ENCODE data around the gene IL17REL. TPM values are rescaled to one million over a fixed set of nuclear protein-coding genes. Genes with fewer than 3 reads are reported as not detected.

Gene IL17REL
- total RNA-seq, 1 donor from 2014 or later, result 0.10 TPM

DNA sequence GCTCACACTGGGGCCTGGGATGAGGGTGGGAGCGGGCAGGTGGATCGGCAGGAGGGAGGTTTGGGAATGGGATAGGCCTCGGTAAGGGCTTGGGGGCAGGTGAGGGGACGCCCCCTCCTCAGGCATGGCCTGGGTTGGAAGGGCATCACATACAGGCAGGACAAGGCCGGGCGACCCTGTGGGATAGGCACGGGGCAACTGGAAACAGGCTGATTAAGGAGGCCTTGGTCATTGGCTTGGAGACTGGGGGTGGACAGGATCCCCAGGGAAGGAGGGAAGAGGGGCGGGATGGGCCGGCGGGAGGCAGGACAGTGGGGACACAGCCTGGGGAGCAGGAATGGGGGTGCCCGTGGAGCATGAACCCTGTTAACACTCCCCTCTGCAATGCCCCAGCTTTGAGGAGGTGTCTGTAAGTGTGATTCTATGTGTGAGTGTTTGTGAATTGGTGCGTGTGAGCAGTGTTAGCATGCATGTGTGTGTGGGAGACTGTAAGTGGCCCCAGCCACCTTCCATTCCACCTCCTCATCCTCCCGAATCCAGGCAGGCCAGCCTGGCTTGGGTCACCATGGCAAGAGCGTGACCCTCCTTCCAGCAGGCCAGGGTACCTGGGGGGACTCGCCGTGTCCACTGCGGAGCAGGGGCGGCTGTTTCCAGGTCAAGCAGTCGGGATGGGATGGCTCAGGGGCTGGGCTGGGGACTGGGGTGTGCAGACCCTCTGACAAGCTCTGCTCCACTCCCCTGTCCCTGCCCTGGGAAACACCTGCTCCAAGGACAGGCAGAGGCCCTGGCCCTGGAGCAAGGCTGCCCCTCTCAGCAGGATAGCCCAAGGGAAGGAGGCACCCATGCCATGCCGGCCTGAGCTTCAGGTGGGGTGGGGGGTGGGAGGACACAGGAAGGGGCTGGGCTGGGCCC, 55.4 kb downstream of the IL17REL start:
- no peak overlapping the region for H3K4me3 Mint-ChIP-seq
- no peaks in the 10 kb centered on the region for H3K9me3 Mint-ChIP-seq
- no peaks in the 10 kb centered on the region for H3K27me3 Mint-ChIP-seq
- peaks cover 4% of the 10 kb centered on the region for H3K4me1 Mint-ChIP-seq (ENCODE audit: unreplicated experiment)
- H3K36me3 Mint-ChIP-seq, result no peaks in the 10 kb centered on the region
- peak overlapping the region; percentile 80 for H3K27ac Mint-ChIP-seq
- TF ChIP-seq, protein P1, sequence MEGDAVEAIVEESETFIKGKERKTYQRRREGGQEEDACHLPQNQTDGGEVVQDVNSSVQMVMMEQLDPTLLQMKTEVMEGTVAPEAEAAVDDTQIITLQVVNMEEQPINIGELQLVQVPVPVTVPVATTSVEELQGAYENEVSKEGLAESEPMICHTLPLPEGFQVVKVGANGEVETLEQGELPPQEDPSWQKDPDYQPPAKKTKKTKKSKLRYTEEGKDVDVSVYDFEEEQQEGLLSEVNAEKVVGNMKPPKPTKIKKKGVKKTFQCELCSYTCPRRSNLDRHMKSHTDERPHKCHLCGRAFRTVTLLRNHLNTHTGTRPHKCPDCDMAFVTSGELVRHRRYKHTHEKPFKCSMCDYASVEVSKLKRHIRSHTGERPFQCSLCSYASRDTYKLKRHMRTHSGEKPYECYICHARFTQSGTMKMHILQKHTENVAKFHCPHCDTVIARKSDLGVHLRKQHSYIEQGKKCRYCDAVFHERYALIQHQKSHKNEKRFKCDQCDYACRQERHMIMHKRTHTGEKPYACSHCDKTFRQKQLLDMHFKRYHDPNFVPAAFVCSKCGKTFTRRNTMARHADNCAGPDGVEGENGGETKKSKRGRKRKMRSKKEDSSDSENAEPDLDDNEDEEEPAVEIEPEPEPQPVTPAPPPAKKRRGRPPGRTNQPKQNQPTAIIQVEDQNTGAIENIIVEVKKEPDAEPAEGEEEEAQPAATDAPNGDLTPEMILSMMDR (conservative IDR thresholded peaks at IDR 0.05), result no peak
- no peak for DNase-seq (ENCODE audit: extremely low spot score, unreplicated experiment)

DNA sequence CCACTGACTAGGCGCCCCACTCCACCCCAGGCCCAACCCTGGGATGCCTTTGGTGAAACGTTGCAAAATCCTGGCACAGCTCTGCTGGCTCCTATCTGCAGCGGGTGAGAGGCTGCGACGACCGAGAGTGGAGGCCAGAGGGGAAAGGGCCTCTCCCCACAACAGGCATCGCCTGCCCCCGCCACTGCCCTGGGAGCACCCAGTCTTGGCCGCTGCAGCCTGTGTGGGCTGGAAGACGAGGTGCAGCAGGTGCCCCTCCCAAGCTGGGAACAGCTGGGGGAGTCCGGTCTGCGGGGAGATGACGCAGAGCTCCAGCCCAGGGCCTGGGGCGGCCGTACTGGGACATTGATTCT, 56.2 kb downstream of the IL17REL start:
- Mint-ChIP-seq H3K27me3 (no peaks in the 10 kb centered on the region), H3K27ac (no peak overlapping the region), H3K4me3 (no peak overlapping the region), H3K9me3 (no peaks in the 10 kb centered on the region), H3K36me3 (no peaks in the 10 kb centered on the region), H3K4me1 (ENCODE audit: unreplicated experiment) (peaks cover 6% of the 10 kb centered on the region)
- DNase-seq (ENCODE audit: extremely low spot score, unreplicated experiment), result no peak
- TF ChIP-seq, protein P1 (conservative IDR thresholded peaks at IDR 0.05), result no peak

DNA sequence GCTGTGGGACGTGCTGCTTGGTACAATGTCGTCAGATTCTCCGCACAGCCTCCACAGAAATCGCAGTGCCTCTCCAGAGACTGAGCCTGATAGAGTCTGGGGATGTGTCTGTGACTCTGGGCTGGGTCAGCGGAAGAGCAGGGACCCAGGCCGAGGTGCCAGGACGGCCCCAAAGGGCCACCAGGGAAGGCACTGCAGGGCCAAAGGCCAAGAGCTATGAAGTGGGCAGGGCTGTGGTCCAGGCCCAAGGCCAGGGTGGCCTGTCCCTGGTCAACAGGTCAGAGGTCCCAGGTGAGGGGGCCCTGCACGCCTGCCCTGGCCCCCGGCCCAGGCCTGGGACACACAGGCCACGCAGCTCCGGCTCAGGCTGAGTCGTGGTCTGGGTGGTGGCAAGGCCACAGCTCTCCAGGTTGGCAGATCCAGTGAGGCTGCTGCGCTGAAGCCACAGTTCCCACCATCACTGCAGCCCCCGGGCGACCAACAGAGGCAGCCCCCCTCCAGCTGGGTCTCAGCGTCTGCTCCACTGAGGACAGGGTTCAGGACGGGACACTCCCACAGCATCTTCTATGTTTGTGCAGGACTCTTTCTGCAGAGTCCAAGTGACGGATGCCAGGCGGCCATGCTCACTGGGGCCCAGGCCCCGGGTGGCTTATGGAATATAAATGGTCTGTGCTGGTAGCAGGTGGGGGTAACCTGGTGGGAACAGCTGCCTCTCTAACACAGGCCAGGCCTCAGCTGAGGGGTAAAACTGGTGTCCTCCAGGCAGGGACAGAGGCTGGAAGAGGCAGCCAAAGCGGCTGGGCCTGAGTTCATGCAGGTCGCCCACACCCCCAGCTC, 56.8 kb downstream of the IL17REL start:
- no peak overlapping the region for H3K4me3 Mint-ChIP-seq
- H3K36me3 Mint-ChIP-seq, result no peaks in the 10 kb centered on the region
- H3K27me3 Mint-ChIP-seq, result no peaks in the 10 kb centered on the region
- peak overlapping the region; percentile 16 for H3K27ac Mint-ChIP-seq
- no peak for DNase-seq (ENCODE audit: extremely low spot score, unreplicated experiment)
- TF ChIP-seq, protein P1 (conservative IDR thresholded peaks at IDR 0.05), result no peak
- no peaks in the 10 kb centered on the region for H3K9me3 Mint-ChIP-seq
- peaks cover 6% of the 10 kb centered on the region for H3K4me1 Mint-ChIP-seq (ENCODE audit: unreplicated experiment)

DNA sequence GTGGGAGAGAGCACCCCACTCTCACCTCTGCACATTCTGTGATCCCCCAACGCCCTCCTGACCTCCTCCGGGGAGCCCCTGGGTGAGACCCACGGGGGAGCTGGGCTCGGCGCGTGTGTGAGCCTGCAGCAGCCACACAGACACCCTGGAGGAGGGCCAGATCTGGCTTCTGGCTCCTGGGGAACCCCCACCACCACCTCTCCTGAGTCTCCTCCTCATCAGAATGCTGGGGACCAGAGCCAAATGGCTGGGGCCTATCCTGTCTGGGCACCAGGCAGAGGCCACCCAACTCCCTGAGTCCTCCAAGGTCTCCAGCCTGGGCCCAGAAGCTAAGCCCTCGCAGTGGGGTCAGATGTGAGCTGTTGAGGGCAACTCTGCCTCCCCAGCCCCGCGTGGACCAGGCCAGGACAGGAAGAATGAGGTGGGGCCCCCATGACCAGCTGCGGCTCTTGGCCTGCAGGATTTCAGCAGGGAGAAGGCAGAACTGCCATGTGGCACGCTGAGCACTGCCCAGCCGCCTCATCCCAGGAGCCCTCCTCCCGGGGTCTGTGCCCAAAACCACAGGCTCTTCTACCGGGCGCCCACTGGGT, 57.5 kb downstream of the IL17REL start:
- no peaks in the 10 kb centered on the region for H3K27me3 Mint-ChIP-seq
- peak overlapping the region; percentile 16 for H3K27ac Mint-ChIP-seq
- H3K36me3 Mint-ChIP-seq, result no peaks in the 10 kb centered on the region
- H3K4me3 Mint-ChIP-seq, result no peak overlapping the region
- no peak for DNase-seq (ENCODE audit: extremely low spot score, unreplicated experiment)
- TF ChIP-seq, protein P1 (conservative IDR thresholded peaks at IDR 0.05), result no peak
- H3K4me1 Mint-ChIP-seq (ENCODE audit: unreplicated experiment), result peaks cover 6% of the 10 kb centered on the region
- no peaks in the 10 kb centered on the region for H3K9me3 Mint-ChIP-seq

DNA sequence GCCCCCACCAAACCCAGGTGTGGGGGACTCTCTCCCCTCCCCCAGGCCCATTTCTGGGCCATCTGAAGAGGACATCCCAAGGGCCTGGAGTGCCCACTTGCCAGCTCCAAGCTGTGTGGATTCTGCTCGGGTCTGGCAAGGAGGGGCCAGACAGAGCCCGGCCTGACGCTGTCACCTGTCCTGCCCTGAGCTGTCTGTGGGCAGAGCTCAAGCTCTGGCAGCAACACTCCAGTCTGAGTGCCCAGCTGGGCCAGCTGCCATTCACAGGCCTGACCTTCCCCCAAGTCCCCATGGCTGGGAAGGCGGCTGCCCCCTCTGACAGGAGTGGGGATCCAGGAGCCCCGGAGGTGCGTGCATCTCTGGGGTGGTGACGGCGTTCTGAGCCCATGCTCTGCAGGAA, 58.2 kb downstream of the IL17REL start:
- no peak for DNase-seq (ENCODE audit: extremely low spot score, unreplicated experiment)
- Mint-ChIP-seq H3K4me3 (no peak overlapping the region), H3K4me1 (ENCODE audit: unreplicated experiment) (peaks cover 6% of the 10 kb centered on the region), H3K9me3 (no peaks in the 10 kb centered on the region), H3K27ac (no peak overlapping the region), H3K27me3 (no peaks in the 10 kb centered on the region), H3K36me3 (no peaks in the 10 kb centered on the region)
- TF ChIP-seq, protein P1 (conservative IDR thresholded peaks at IDR 0.05), result no peak

Measured in type B pancreatic cell (in vitro differentiated cells).